GM12878 (cell line): ENCODE results near the gene NEXMIF. TPM values are rescaled to one million over a fixed set of nuclear protein-coding genes. Genes with fewer than 3 reads are reported as not detected.

Experiments used
- ATAC-seq: fragments of 200-7000 bp; cut with Tn5 transposase; 3 replicates; pipeline ENCODE4 v1.9.1; 2020; ENCODE audit warnings: mild to moderate bottlenecking, moderate library complexity
- BruUV-seq: library from RNA; stranded (reverse); fragments of 400-500 nt; replicated peaks from 2 replicates; lab custom pipeline; 2021; lab: Mats Ljungman, UMichigan
- CTCF ChIA-PET: fragments of 300-600 bp; sonication (Branson Sonifier 250); formaldehyde crosslinking; extraction: SDS; loops from one replicate; lab custom pipeline; 2021; ENCODE audit warnings: inconsistent platforms; lab: Yijun Ruan, JAX
- POLR2A ChIA-PET: fragments of 350-600 bp; formaldehyde crosslinking; extraction: SDS; loops from one replicate; lab custom pipeline; 2021; ENCODE audit warnings: inconsistent platforms; lab: Charles Lee
- RAD21 ChIA-PET: fragments of 300-600 bp; sonication (Branson Sonifier 250); formaldehyde crosslinking; loops from one replicate; lab custom pipeline; 2023; ENCODE audit warnings: antibody characterized with exemption; ENCODE audit not compliant: unreplicated experiment; lab: Charles Lee
- SMC1A ChIA-PET: fragments of 300-600 bp; sonication (Branson Sonifier 250); formaldehyde crosslinking; loops from one replicate; lab custom pipeline; 2023; ENCODE audit not compliant: unreplicated experiment, uncharacterized antibody; lab: Charles Lee
- DNase-seq: peaks from one replicate; pipeline ENCODE4 v3.0.0-alpha.2; 2011; ENCODE audit warnings: low read depth, low spot score
- FAIRE-seq: peaks from 3 replicates; lab custom pipeline; 2011; peaks lifted over from hg19 to GRCh38; lab: Jason Lieb, UNC
- H2AFZ ChIP-seq: 2 replicates; pipeline ENCODE4 v1.6.0; 2011; ENCODE audit warnings: low read depth, low read length, control low read depth; ENCODE audit not compliant: control insufficient read depth
- H3K27ac ChIP-seq: 2 replicates; pipeline ENCODE4 v1.5.1; 2011; ENCODE audit warnings: control low read depth; ENCODE audit not compliant: control insufficient read depth, insufficient read depth
- H3K27me3 ChIP-seq, 2 experiments: replicated peaks in 1 of 2; 2 replicates each; pipeline versions ENCODE4 v1.6.0 to v1.6.1; 2011; ENCODE audit warnings: low read length in 1 of 2; ENCODE audit not compliant: control insufficient read depth in 2 of 2, insufficient read depth in 2 of 2
- H3K36me3 ChIP-seq, 2 experiments: 2 replicates each; pipeline ENCODE4 v1.5.1; 2011; ENCODE audit warnings: low read length in 1 of 2; ENCODE audit not compliant: control insufficient read depth in 2 of 2, insufficient read depth in 2 of 2
- H3K4me1 ChIP-seq: 2 replicates; pipeline ENCODE4 v1.6.1; 2011; ENCODE audit warnings: mild to moderate bottlenecking, low read length, moderate library complexity, mixed read lengths; ENCODE audit not compliant: control insufficient read depth, insufficient read depth
- H3K4me2 ChIP-seq: 2 replicates; pipeline ENCODE4 v1.6.0; 2011; ENCODE audit warnings: control low read depth; ENCODE audit not compliant: control insufficient read depth, insufficient read depth
- H3K4me3 ChIP-seq: fragments of 200-600 bp; sonication (generic); 2 replicates; pipeline ENCODE4 v1.5.1; 2016
- H3K79me2 ChIP-seq: 2 replicates; pipeline ENCODE4 v1.6.0; 2011; ENCODE audit warnings: low read length; ENCODE audit not compliant: control insufficient read depth, insufficient read depth
- H3K9ac ChIP-seq: 2 replicates; pipeline ENCODE4 v1.8.0; 2011; ENCODE audit warnings: low read length, control low read depth, mixed read lengths; ENCODE audit not compliant: control insufficient read depth, insufficient read depth
- H3K9me3 ChIP-seq: replicated peaks from 3 replicates; pipeline ENCODE4 v1.5.1; 2011; ENCODE audit warnings: mild to moderate bottlenecking, low read length; ENCODE audit not compliant: control insufficient read depth, insufficient read depth
- H4K20me1 ChIP-seq: 2 replicates; pipeline ENCODE4 v1.6.0; 2011; ENCODE audit not compliant: control insufficient read depth, insufficient read depth
- BHLHE40 ChIP-seq, 2 experiments: fragments of 450-650 bp in 1 of 2; IDR thresholded peaks; 2 replicates each; pipeline ENCODE4 v1.6.1; 2011 to 2017; ENCODE audit warnings: low read depth in 2 of 2, borderline replicate concordance in 1 of 2, improper control_type of control experiment in 1 of 2, low read length in 1 of 2, mild to moderate bottlenecking in 1 of 2
- IKZF2 ChIP-seq, 2 experiments: fragments of 450-650 bp; IDR thresholded peaks; 2 replicates each; pipeline ENCODE4 v1.6.1; 2017; ENCODE audit warnings: mild to moderate bottlenecking in 2 of 2, moderate library complexity in 2 of 2
- JUNB ChIP-seq: IDR thresholded peaks from 2 replicates; pipeline ENCODE4 v1.6.1; 2016; ENCODE audit warnings: antibody characterized with exemption, mild to moderate bottlenecking
- MTA3 ChIP-seq: IDR thresholded peaks from 2 replicates; pipeline ENCODE4 v1.6.1; 2012; ENCODE audit warnings: low read length, inconsistent platforms, borderline replicate concordance
- NR2F1 ChIP-seq: fragments of 450-650 bp; conservative IDR thresholded peaks from 2 replicates; pipeline ENCODE4 v1.6.1; 2017; ENCODE audit warnings: mild to moderate bottlenecking
- RAD51 ChIP-seq: fragments of 450-650 bp; IDR thresholded peaks from 2 replicates; pipeline ENCODE4 v1.6.1; 2016; ENCODE audit warnings: moderate library complexity, mild to moderate bottlenecking, inconsistent platforms
- RELB ChIP-seq: fragments of 450-650 bp; IDR thresholded peaks from 2 replicates; pipeline ENCODE4 v1.6.1; 2017; ENCODE audit warnings: low read depth, mild to moderate bottlenecking, moderate library complexity
- SKIL ChIP-seq: fragments of 450-650 bp; IDR thresholded peaks from 2 replicates; pipeline ENCODE4 v1.6.1; 2017; ENCODE audit warnings: mild to moderate bottlenecking, low read depth, inconsistent platforms; ENCODE audit not compliant: poor library complexity, severe bottlenecking
- SPI1 ChIP-seq: IDR thresholded peaks from 2 replicates; pipeline ENCODE4 v1.6.1; 2011; ENCODE audit warnings: low read depth, mild to moderate bottlenecking, low read length, moderate library complexity, borderline replicate concordance; ENCODE audit not compliant: insufficient read depth
- ZBTB40 ChIP-seq: fragments of 450-650 bp; IDR thresholded peaks from 2 replicates; pipeline ENCODE4 v1.6.1; 2016; ENCODE audit warnings: mild to moderate bottlenecking, moderate library complexity, borderline replicate concordance
- WGBS: methylation state at CpG from one replicate; pipeline ENCODE4 v1.1.6; 2016; ENCODE audit warnings: low lambda C conversion rate; ENCODE audit not compliant: insufficient replicate concordance, insufficient coverage; ENCODE audit errors: missing lambda C conversion rate; 5-methylcytosine and 5-hydroxymethylcytosine counted together
- in situ Hi-C: fragments of 300-500 bp; cut with MboI; formaldehyde crosslinking; loops from 9 replicates; pipeline ENCODE4 v1.14.3; 2018; ENCODE audit warnings: mixed read lengths
- intact Hi-C: fragments of 100-400 bp; cut with micrococcal nuclease; formaldehyde crosslinking; loops from one replicate; pipeline ENCODE4 v1.14.2; 2022; ENCODE audit not compliant: unreplicated experiment
- polyA plus RNA-seq, 11 experiments: library from polyadenylated mRNA; depleted of rRNA in 4 of 11; unstranded in 6 of 11; stranded (reverse) in 5 of 11; fragments of >200 nt; fragmentation: Nextera tagmentation in 4 of 11; fragmentation: Illumina TruSeq in 1 of 11; extraction: Ambion mirVana in 4 of 11; extraction: Trizol in 1 of 11; gene quantifications; 1 replicate in 1 of 11; 2 replicates in 10 of 11; pipeline versions ENCODE4 v1.2.1 to v1.2.3, GENCODE V29; 2011 to 2016; ENCODE audit warnings: inconsistent platforms in 2 of 11, missing spikeins in 2 of 11, low read depth in 1 of 11
- total RNA-seq, 4 experiments: library from RNA; depleted of rRNA in 3 of 4; stranded (reverse); fragments of >200 nt in 3 of 4; fragmentation: Illumina TruSeq in 1 of 4; extraction: Trizol in 1 of 4; gene quantifications; 2 replicates each; pipeline versions ENCODE4 v1.2.1 to v1.2.3, GENCODE V29; 2013 to 2021

NEXMIF gene
- total and polyA plus RNA-seq, 10 of the 15 experiments (the other 5 are each of a cell fraction or from before 2014, with no cell fraction given): 0.75 to 10.4 (median 4.3) TPM

GRCh38 chrX:74922922-74923543, 2.2 kb downstream of the NEXMIF start (continued):
- TF ChIP-seq ZBTB40: no peak

GRCh38 chrX:74911494-74911893, 13.8 kb downstream of the NEXMIF start:
- ChIA-PET CTCF (interaction anchor here (0.9 kb wide), 1 partner anchor 11 kb away, joined by 3 read pairs; no protein-coding TSS in a partner anchor), RAD21 (interaction anchor here (1.1 kb wide), 2 partner anchors 14 to 22 kb away, joined by 3 read pairs; partner anchors contain the start of gene NEXMIF), POLR2A (no interaction called here), SMC1A (interaction anchor here (1.6 to 1.7 kb wide), 2 partner anchors 9 to 10 kb away, joined by 4 to 5 read pairs; no protein-coding TSS in a partner anchor)
- H3K4me2 ChIP-seq: no peak overlapping the region
- in situ Hi-C loops (no loop called here), intact Hi-C loops (loop anchor here (1.0 kb wide), 2 partner anchors 12 to 21 kb away; no protein-coding TSS in a partner anchor)
- no peaks in the 10 kb centered on the region; the same call in none of the 2 replicates for H3K79me2 ChIP-seq
- H3K36me3 ChIP-seq: no peaks in the 10 kb centered on the region
- peak overlapping the region; percentile 41; the same call in 1 of the 2 replicates for H3K27ac ChIP-seq
- H2AFZ ChIP-seq: no peak overlapping the region
- no TSS peak for BruUV-seq
- peaks cover 2% of the 10 kb centered on the region; the same call in 1 of the 3 replicates for H3K9me3 ChIP-seq
- ATAC-seq (peak; percentile 83), DNase-seq (no peak), FAIRE-seq (no peak)
- H3K27me3 ChIP-seq: no peaks in the 10 kb centered on the region
- no peak overlapping the region for H3K4me3 ChIP-seq
- no peak overlapping the region for H3K9ac ChIP-seq
- no peaks in the 10 kb centered on the region for H4K20me1 ChIP-seq
- H3K4me1 ChIP-seq: no peaks in the 10 kb centered on the region
- 0% methylated on average over 1 of the region's 1 CpG for WGBS
- TF ChIP-seq NR2F1 (no peak), IKZF2 (IDR thresholded peaks at IDR 0.05) (peak in 1 of 2 experiments; percentile 16; a peak in 2 of 4 replicates), BHLHE40 (IDR thresholded peaks at IDR 0.05; ENCODE audit: borderline replicate concordance in 1 of 2, low read depth in 2 of 2, low read length in 1 of 2) (0 out of 4 replicates have a peak, but pooled peaks of 1 of the 2 experiments have one; percentile 4), SPI1 (peak; percentile 23; the same call in 1 of the 2 replicates), JUNB (peak; percentile 37; the same call in 1 of the 2 replicates), SKIL (peak; percentile 45), RELB (peak; percentile 53; the same call in 1 of the 2 replicates), MTA3 (no peak), RAD51 (peak; percentile 79)
